ENCODE measurements around the gene SMYD2. TPM values are rescaled to one million over a fixed set of nuclear protein-coding genes. Genes with fewer than 3 reads are reported as not detected.

The SMYD2 gene
- total and polyA plus RNA-seq, 2 of the 8 experiments (the other 6 are each of a cell fraction or from before 2014, with no cell fraction given): 3.0 to 5.2 TPM

DNA sequence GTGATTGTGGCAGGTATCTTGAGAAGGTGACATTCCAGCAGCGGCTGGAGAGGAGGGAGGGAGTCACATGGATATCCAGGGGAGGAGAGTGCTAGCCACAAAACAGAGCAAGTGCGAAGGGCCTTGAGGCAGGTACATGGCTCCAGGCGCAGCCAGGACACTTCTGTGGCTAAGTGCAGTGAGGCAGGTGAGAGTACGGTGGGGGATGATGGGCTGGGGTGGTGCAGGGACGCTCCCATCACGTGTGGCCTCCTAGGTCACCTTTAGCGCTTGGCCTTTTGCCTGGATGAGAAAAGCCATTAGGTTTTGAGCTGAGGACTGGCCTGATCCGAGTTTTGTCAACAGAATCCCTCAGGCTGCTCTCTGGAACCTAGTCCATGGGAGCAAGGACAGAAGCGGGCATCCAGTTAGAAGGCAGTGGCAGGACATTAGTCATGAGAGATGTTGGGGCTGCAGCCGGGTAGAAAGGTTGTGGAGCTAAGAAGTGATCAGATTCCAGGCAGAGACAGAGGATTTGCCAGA lies 31.6 kb downstream of the SMYD2 start (continued):
- no peak for TF ChIP-seq CHD7 (IDR thresholded peaks at IDR 0.05; ENCODE audit: insufficient replicate concordance, low read length)

Data from H1 (cell line).